Fibroblast of villous mesenchyme (primary cell): ENCODE results near the gene EZH2. TPM values are rescaled to one million over a fixed set of nuclear protein-coding genes. Genes with fewer than 3 reads are reported as not detected.
A peak's percentile ranks its signal among the peaks of the same experiment; 100 is the strongest.

Source experiments
- DNase-seq: peaks from one replicate; pipeline ENCODE4 v3.0.0-alpha.2; 2010; ENCODE audit warnings: low read depth
- H3K4me3 ChIP-seq: 2 replicates; pipeline ENCODE4 v1.5.1; 2011; ENCODE audit warnings: low read depth, mild to moderate bottlenecking, low read length
- total RNA-seq: library from RNA; depleted of rRNA; stranded (reverse); fragments of >200 nt; gene quantifications from 2 replicates; pipeline ENCODE4 v1.2.3, GENCODE V29; 2012
- TF ChIP-seq, protein P1 (sequence below): IDR thresholded peaks from 2 replicates; pipeline ENCODE4 v1.5.1; 2012; ENCODE audit warnings: low read depth, mild to moderate bottlenecking, low read length; ENCODE audit not compliant: insufficient read depth

EZH2 gene
- total RNA-seq, 1 donor = 12.1 TPM

DNA sequence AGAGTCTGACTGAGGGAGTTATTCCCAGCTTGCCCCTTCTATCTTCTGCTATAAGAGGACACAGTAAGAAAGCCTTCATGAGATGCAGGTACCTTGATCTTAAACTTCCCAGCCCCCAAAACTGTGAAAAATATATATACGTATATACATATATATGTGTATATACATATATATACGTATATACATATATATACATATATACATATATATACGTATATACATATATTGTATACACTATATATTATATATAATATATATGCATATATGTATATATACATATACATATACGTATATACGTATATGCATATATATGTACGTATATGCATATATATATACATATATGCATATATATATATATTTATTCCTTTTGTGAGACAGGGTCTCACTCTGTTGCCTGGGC lies 17.7 kb downstream of the EZH2 start:
- TF ChIP-seq, protein P1, sequence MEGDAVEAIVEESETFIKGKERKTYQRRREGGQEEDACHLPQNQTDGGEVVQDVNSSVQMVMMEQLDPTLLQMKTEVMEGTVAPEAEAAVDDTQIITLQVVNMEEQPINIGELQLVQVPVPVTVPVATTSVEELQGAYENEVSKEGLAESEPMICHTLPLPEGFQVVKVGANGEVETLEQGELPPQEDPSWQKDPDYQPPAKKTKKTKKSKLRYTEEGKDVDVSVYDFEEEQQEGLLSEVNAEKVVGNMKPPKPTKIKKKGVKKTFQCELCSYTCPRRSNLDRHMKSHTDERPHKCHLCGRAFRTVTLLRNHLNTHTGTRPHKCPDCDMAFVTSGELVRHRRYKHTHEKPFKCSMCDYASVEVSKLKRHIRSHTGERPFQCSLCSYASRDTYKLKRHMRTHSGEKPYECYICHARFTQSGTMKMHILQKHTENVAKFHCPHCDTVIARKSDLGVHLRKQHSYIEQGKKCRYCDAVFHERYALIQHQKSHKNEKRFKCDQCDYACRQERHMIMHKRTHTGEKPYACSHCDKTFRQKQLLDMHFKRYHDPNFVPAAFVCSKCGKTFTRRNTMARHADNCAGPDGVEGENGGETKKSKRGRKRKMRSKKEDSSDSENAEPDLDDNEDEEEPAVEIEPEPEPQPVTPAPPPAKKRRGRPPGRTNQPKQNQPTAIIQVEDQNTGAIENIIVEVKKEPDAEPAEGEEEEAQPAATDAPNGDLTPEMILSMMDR = no peak
- no peak for DNase-seq
- H3K4me3 ChIP-seq = no peak overlapping the region

DNA sequence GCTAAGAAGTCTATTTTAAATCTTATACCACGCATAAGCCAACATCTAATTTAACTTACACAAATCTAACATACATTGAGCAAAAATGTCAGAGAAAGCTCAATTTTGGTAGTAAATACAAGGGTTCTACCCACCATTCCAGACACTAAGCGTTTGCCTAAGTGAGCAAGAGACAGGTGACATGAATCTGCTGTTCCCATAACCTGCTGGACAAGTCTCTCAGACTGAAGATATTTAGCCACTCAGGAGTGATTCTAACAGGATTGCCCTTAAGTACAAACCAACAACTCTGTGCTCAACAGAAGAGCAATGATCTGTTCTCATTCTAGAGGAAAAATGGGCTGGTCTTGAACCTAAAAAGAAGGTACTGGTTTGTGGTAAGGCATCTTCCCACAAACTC lies 18.8 kb downstream of the EZH2 start:
- no peak overlapping the region for H3K4me3 ChIP-seq
- DNase-seq = no peak
- TF ChIP-seq, protein P1 = no peak

DNA sequence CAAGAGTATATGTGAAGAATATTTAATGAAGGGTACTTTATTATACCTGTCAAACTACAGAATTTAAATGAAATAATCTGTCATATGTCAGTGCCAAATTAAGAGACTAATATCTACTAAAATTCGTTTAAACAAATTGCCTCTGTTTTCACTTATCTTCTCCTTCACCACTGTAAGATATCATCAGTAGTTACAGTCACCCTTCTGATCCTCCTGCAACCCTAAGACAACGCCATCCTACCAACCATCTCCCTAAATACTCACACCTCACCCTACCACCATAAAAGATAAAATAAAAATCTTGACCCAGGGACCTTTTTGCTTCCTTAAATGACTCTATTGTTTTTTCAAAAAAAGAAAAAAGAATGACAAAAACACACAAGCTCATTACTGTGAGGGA lies 20.8 kb downstream of the EZH2 start:
- H3K4me3 ChIP-seq = no peak overlapping the region
- no peak for DNase-seq
- TF ChIP-seq, protein P1 = no peak

DNA sequence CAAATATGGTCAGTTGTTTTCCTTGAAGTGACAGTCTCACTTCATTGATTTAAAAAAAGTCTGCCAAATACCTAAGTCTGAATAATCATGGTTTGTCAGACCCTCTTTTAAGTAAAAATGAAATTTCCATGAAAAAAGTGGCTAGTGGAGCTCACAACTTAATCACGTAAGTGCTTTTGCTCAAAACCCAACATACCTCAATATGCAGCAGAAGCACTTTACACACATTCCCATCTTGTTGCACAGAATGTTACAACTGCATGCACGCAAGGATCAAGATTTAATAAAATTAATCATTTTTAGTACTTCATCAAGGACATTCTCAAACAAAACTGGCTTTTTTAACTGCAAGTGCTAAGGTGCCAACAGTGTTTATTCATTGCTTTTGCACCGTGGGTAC lies 21.6 kb downstream of the EZH2 start:
- TF ChIP-seq, protein P1 = no peak
- DNase-seq = no peak
- no peak overlapping the region for H3K4me3 ChIP-seq

DNA sequence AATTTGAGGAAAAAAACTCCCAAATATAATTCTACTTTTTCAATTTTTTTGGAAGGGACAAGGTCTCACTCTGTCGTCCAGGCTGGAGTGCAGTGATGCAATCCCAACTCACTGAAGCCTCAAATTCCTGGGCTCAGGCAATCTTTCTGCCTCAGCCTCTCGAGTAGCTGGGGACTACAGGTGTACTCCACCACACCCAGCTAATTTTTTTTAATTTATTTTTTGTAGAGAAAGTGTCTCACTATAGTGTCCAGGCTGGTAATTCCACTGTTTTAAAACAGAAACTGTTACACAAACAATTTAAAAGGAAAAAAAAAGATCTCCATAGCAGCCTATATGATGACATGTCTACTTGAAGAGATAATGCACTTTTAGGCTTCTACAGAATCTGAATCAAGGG lies 25.6 kb downstream of the EZH2 start:
- DNase-seq = no peak
- H3K4me3 ChIP-seq = no peak overlapping the region
- TF ChIP-seq, protein P1 = no peak

DNA sequence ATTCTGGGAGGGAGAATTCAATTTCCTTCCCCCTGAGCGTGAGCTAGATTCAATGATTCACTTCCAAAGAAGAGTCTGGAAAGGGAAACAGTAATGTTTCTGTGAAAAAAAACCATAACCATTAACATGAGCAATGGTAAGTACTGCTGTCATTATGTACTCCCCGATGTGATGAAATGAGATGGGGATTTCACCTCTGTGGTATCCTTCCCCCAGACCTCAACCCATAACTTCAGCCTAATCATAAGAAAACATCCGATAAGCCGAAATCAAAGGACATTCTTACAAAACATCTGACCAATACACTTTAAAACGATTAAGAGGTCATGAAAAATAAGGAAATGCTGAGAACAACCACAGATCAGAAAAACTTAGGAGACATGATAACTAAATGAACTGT lies 27.2 kb downstream of the EZH2 start:
- TF ChIP-seq, protein P1 = no peak
- DNase-seq = peak; percentile 22
- no peak overlapping the region for H3K4me3 ChIP-seq

DNA sequence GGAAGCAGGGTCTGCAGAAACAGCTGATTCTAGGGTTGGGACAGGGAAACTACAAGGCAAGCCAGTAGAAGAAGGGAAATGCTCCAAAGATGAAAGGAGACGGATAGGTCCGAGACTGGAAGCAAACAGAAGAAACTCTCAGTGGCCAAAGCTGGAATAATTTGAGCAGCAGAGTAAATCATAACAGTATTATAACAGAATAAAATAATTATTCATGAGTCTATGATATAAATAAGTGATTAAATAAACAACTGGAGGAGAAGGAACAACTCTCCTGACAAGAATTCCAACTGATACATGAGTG lies 27.6 kb downstream of the EZH2 start:
- H3K4me3 ChIP-seq = no peak overlapping the region
- DNase-seq = no peak
- TF ChIP-seq, protein P1 = no peak
